ENCODE results near the gene MBIP.
A peak's percentile ranks its signal among the peaks of the same experiment; 100 is the strongest.

The MBIP gene

DNA sequence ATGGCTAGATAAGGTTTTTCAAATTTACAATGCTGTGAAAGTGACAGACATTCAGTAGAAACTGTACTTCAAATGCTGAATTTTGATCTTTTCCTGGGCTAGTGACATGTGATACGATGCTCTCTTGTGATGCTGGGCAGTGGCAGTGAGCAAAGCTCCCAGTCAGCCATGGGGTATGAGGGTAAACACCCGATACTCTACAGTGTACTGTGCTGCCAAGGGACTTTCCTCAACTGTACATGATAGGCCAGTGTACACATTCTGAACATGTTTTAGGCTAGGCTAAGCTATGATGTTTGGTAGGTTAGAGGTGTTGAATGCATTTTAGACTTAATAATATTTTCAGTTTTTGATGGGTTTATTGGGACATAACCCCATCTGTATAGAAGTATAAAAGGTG lies 17.6 kb downstream of the MBIP start:
- H3K4me3 ChIP-seq (ENCODE audit: low read depth, low read length), result no peak overlapping the region
- DNase-seq (ENCODE audit: low read depth, low spot score), result no peak
- TF ChIP-seq CTCF (IDR thresholded peaks at IDR 0.05; ENCODE audit: low read depth, low read length), result no peak
- in situ Hi-C loops (cut with HindIII; ENCODE audit: low sequenced_read_pairs), result no loop called here

DNA sequence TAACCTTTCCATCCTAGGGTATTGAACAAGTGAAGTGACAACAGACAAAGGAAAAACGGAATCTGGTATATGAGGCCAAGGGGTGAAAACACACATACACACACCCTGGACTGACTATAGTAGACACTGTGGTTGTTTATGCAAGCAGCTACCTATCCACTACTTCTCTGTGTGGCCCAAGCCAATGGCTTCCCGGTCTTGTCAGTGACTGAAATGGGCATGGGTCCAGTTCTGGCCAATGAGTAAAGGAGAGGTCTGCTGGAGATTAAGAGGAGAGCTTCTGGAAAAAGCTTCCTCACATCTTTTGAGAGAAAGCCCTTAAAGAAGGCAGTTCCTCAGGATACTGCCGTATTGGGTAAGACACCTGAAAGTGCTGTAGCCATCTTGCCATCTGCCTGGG lies 19.3 kb downstream of the MBIP start:
- no peak overlapping the region for H3K4me3 ChIP-seq (ENCODE audit: low read depth, low read length)

GRCh38 chr14:36300337-36300736 lies 20.1 kb downstream of the MBIP start:
- peak; percentile 10 for DNase-seq (ENCODE audit: low read depth, low spot score)
- in situ Hi-C loops (cut with HindIII; ENCODE audit: low sequenced_read_pairs), result no loop called here
- TF ChIP-seq CTCF (IDR thresholded peaks at IDR 0.05; ENCODE audit: low read depth, low read length), result no peak
- no peak overlapping the region for H3K4me3 ChIP-seq (ENCODE audit: low read depth, low read length)

More for the DNA sequence above, 19.3 kb downstream of the MBIP start:
- DNase-seq (ENCODE audit: low read depth, low spot score), result peak; percentile 10
- in situ Hi-C loops (cut with HindIII; ENCODE audit: low sequenced_read_pairs), result no loop called here
- no peak for TF ChIP-seq CTCF (IDR thresholded peaks at IDR 0.05; ENCODE audit: low read depth, low read length)

DNA sequence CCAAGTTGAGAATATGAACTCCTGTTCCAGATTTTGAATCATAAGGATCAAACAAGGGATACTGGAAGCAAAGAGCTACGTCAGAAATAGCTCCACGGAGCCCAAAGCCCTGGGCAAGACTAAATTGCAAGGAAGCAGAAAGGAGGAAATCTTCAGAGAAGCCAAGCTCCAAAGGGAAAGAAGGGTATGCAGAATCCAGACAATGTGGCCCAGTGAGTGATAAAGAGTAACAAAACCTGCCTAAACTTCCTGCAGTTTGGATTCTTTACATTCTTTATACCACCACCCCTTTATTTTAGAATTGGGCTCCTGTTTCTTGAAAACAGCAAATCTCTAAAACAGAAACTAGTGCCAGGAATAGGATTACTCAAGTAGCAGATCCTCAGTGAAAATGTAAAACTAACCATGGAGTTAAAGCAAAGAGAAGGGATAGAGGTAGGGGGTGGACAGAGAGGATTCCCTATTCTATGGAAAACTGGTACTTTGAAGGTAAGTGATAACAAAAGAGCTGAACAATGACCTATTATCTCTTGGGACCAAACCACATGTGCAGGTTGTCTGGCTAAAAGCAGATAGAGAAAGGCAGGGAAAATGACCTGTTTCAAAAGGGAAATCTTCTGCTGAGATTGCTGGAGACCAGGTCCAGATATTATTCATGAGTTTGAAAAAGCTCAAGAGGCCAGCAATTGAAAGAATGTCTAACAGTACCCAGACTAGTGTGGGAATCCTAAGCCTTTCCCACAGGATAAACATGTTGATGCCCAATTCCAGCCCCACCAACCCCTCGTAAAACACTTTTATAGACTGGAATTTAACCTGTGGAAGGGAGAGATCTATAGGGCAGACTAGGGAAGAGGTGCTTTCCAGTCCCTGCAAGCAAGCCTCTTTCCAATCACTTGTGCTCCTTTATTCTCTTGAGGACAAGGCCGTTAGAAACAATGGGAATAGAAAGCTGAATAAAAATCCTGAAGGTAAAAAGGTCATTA lies 24.5 kb downstream of the MBIP start:
- TF ChIP-seq CTCF (IDR thresholded peaks at IDR 0.05; ENCODE audit: low read depth, low read length), result no peak
- no peak for DNase-seq (ENCODE audit: low read depth, low spot score)
- in situ Hi-C loops (cut with HindIII; ENCODE audit: low sequenced_read_pairs), result no loop called here
- no peak overlapping the region for H3K4me3 ChIP-seq (ENCODE audit: low read depth, low read length)

- no peak for DNase-seq (ENCODE audit: low read depth, low spot score)
- H3K4me3 ChIP-seq (ENCODE audit: low read depth, low read length), result no peak overlapping the region
- no peak for TF ChIP-seq CTCF (IDR thresholded peaks at IDR 0.05; ENCODE audit: low read depth, low read length)
- in situ Hi-C loops (cut with HindIII; ENCODE audit: low sequenced_read_pairs), result no loop called here
These were observed 25.9 kb downstream of the MBIP start for GRCh38 chr14:36294543-36294942.

- DNase-seq (ENCODE audit: low read depth, low spot score), result no peak
- in situ Hi-C loops (cut with HindIII; ENCODE audit: low sequenced_read_pairs), result no loop called here
- H3K4me3 ChIP-seq (ENCODE audit: low read depth, low read length), result no peak overlapping the region
- no peak for TF ChIP-seq CTCF (IDR thresholded peaks at IDR 0.05; ENCODE audit: low read depth, low read length)
These were observed 26.6 kb downstream of the MBIP start for GRCh38 chr14:36293824-36294223.
